OCI-LY7 (cell line): ENCODE data around the gene NFATC2. TPM values are rescaled to one million over a fixed set of nuclear protein-coding genes. Genes with fewer than 3 reads are reported as not detected.

Source experiments
- BruUV-seq: library from RNA; stranded (reverse); fragments of 400-500 nt; replicated peaks from 2 replicates; lab custom pipeline; 2021; lab: Mats Ljungman, UMichigan
- CTCF ChIA-PET: fragments of 300-600 bp; sonication (Branson Sonifier 250); formaldehyde crosslinking; loops from one replicate; lab custom pipeline; 2022; ENCODE audit warnings: antibody characterized with exemption; ENCODE audit not compliant: unreplicated experiment; lab: Charles Lee
- POLR2A ChIA-PET: fragments of 300-600 bp; sonication (Branson Sonifier 250); formaldehyde crosslinking; loops from one replicate; lab custom pipeline; 2022; ENCODE audit warnings: antibody characterized with exemption; lab: Charles Lee
- DNase-seq: peaks from one replicate; pipeline ENCODE4 v3.0.0-alpha.2; 2015; ENCODE audit warnings: low spot score
- H2AFZ ChIP-seq: fragments of 200-600 bp; sonication (generic), shearing (Covaris generic); 2 replicates; pipeline ENCODE4 v1.6.1; 2014; ENCODE audit warnings: mild to moderate bottlenecking, antibody characterized with exemption, low read length, moderate library complexity
- H3K27ac ChIP-seq: fragments of 200-600 bp; sonication (generic); 2 replicates; pipeline ENCODE4 v1.5.1; 2014; ENCODE audit warnings: mixed run types, low read depth, mild to moderate bottlenecking, moderate library complexity, low read length, inconsistent platforms; ENCODE audit not compliant: poor library complexity, severe bottlenecking
- H3K36me3 ChIP-seq: fragments of 200-600 bp; sonication (generic); 2 replicates; pipeline ENCODE4 v1.6.1; 2014; ENCODE audit warnings: mild to moderate bottlenecking, antibody characterized with exemption, low read length, moderate library complexity, mixed read lengths; ENCODE audit not compliant: insufficient read depth
- H3K4me1 ChIP-seq: fragments of 200-600 bp; sonication (generic); 2 replicates; pipeline ENCODE4 v1.5.1; 2014; ENCODE audit warnings: mild to moderate bottlenecking, low read length; ENCODE audit not compliant: insufficient read depth, poor library complexity, severe bottlenecking
- H3K4me2 ChIP-seq: fragments of 200-600 bp; sonication (generic); 2 replicates; pipeline ENCODE4 v1.6.1; 2014; ENCODE audit warnings: mild to moderate bottlenecking, low read length
- H3K4me3 ChIP-seq: fragments of 200-600 bp; sonication (generic); 2 replicates; pipeline ENCODE4 v1.5.1; 2014; ENCODE audit warnings: mild to moderate bottlenecking, low read depth, low read length; ENCODE audit not compliant: poor library complexity, severe bottlenecking
- H3K79me2 ChIP-seq: fragments of 200-600 bp; sonication (generic); 2 replicates; pipeline ENCODE4 v1.6.1; 2016; ENCODE audit warnings: low read depth, mild to moderate bottlenecking, low read length, moderate library complexity, mixed read lengths; ENCODE audit not compliant: insufficient read depth
- H3K9me2 ChIP-seq: fragments of 200-600 bp; sonication (generic); 2 replicates; pipeline ENCODE4 v1.6.1; 2016; ENCODE audit warnings: mild to moderate bottlenecking, low read length, mixed read lengths; ENCODE audit not compliant: insufficient read depth
- H3K9me3 ChIP-seq: fragments of 200-600 bp; sonication (generic); 2 replicates; pipeline ENCODE4 v1.6.1; 2014; ENCODE audit warnings: mild to moderate bottlenecking, mixed run types, low read length, mixed read lengths
- H4K20me1 ChIP-seq: fragments of 200-600 bp; sonication (generic); 2 replicates; pipeline ENCODE4 v1.6.1; 2014; ENCODE audit warnings: mild to moderate bottlenecking, antibody characterized with exemption, low read length, moderate library complexity, mixed read lengths; ENCODE audit not compliant: insufficient read depth
- CTCF ChIP-seq: fragments of 200-600 bp; sonication (generic); conservative IDR thresholded peaks from 2 replicates; pipeline ENCODE4 v1.5.1; 2014; ENCODE audit warnings: mild to moderate bottlenecking, antibody characterized with exemption, low read length, moderate library complexity, mixed read lengths
- EZH2phosphoT487 ChIP-seq: fragments of 200-600 bp; sonication (generic); IDR thresholded peaks from 2 replicates; pipeline ENCODE4 v1.6.1; 2018; ENCODE audit warnings: low read depth, borderline replicate concordance, mild to moderate bottlenecking, mixed run types, antibody characterized with exemption, low read length, moderate library complexity, mixed read lengths
- intact Hi-C: fragments of 100-400 bp; cut with micrococcal nuclease; formaldehyde crosslinking; loops from one replicate; pipeline ENCODE4 v1.10.0; 2022; ENCODE audit not compliant: unreplicated experiment
- total RNA-seq, 2 experiments: library from RNA; depleted of rRNA in 1 of 2; stranded (reverse); fragments of >200 nt in 1 of 2; shearing (Covaris generic) in 1 of 2; gene quantifications; 2 replicates each; pipeline ENCODE4 v1.2.3, GENCODE V29; 2014 to 2022

Gene NFATC2
- total RNA-seq, 2 experiments from 2014 or later = 12.5 to 43.8 TPM

GRCh38 chr20:51563486-51564332 lies 21.2 kb upstream of the NFATC2 start:
- no peaks in the 10 kb centered on the region for H3K4me1 ChIP-seq
- CTCF ChIA-PET = interaction anchor here (0.6 kb wide), 1 partner anchor 47 kb away, joined by 4 read pairs; no protein-coding TSS in a partner anchor
- H3K4me3 ChIP-seq = no peak overlapping the region
- H4K20me1 ChIP-seq = no peaks in the 10 kb centered on the region
- H3K4me2 ChIP-seq = no peak overlapping the region
- TF ChIP-seq CTCF (no peak), EZH2phosphoT487 (no peak)
- no peaks in the 10 kb centered on the region for H3K36me3 ChIP-seq
- POLR2A ChIA-PET = interaction anchor here (1.8 kb wide), 1 partner anchor 22 kb away, joined by 4 read pairs; no protein-coding TSS in a partner anchor
- intact Hi-C loops = no loop called here
- BruUV-seq = no TSS peak
- no peak for DNase-seq
- H3K79me2 ChIP-seq = no peaks in the 10 kb centered on the region
- H3K9me3 ChIP-seq = no peaks in the 10 kb centered on the region
- H2AFZ ChIP-seq = no peak overlapping the region
- no peaks in the 10 kb centered on the region for H3K9me2 ChIP-seq
- H3K27ac ChIP-seq = no peak overlapping the region

- BruUV-seq = no TSS peak
- H3K9me3 ChIP-seq = no peaks in the 10 kb centered on the region
- ChIA-PET CTCF (no interaction called here), POLR2A (no interaction called here)
- intact Hi-C loops = no loop called here
- H4K20me1 ChIP-seq = no peaks in the 10 kb centered on the region
- no peak overlapping the region for H2AFZ ChIP-seq
- no peaks in the 10 kb centered on the region for H3K79me2 ChIP-seq
- no peaks in the 10 kb centered on the region for H3K36me3 ChIP-seq
- no peak overlapping the region for H3K27ac ChIP-seq
- H3K4me2 ChIP-seq = no peak overlapping the region
- H3K4me1 ChIP-seq = no peaks in the 10 kb centered on the region
- no peak for DNase-seq
- TF ChIP-seq EZH2phosphoT487 (no peak), CTCF (no peak)
- H3K9me2 ChIP-seq = no peaks in the 10 kb centered on the region
- no peak overlapping the region for H3K4me3 ChIP-seq
These were observed 20.6 kb upstream of the NFATC2 start for GRCh38 chr20:51563174-51563485.
